ENCODE data around the gene PDXDC1. TPM values are rescaled to one million over a fixed set of nuclear protein-coding genes. Genes with fewer than 3 reads are reported as not detected.
"Not testable (repeated sequence)": the region's sequence is repeated elsewhere in the genome, so short reads cannot be mapped to it uniquely, and the experiment has no call there.

Gene PDXDC1
- total RNA-seq, 1 donor from 2014 or later, result 120 TPM

DNA sequence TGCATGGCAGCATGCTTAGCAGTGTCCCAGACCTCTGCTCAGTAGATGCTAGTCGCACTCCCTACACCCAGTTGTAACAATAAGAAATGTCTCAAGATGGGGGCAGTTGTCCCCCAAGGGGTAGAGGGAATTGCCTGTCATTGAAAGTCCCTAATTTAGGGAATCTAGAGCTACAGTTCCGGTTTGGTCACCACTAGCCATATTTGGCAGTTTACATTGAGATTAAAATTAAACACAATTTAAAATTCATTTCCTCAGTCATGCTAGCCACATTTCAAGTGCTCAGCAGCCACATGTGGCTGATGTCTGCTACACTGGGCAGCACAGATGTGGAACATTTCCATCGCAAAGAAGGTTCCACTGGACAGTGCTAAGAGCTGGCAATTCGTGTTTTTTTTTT lies 4.1 kb downstream of the PDXDC1 start:
- peak overlapping the region; percentile 69 for H3K27ac Mint-ChIP-seq (ENCODE audit: unreplicated experiment)

DNA sequence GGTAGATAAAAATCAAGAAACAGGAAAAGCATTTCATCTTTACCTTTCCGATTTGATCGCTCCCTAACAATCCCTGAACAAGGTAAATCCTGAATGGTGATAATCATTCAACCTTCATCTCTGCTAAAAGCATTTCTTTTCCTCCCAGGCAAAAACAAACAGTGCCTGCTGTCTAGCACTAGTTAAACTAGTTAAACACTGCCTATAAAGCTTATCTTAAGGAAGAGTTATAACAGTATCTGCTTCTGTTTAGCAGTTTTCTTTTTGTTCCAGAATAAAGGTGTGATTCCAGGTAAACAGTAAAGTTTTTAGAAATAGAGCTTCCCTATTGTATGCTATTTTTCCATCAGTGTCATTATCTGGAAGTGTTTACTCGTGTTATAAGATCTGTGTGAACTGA lies 6.4 kb downstream of the PDXDC1 start:
- not testable (repeated sequence) for H3K27ac Mint-ChIP-seq (ENCODE audit: unreplicated experiment); H3K27me3 Mint-ChIP-seq (ENCODE audit: low read depth); DNase-seq (ENCODE audit: low spot score); H3K9me3 Mint-ChIP-seq (ENCODE audit: low read depth); H3K36me3 Mint-ChIP-seq (ENCODE audit: low read depth); H3K4me3 Mint-ChIP-seq (ENCODE audit: unreplicated experiment)
- H3K4me1 Mint-ChIP-seq (ENCODE audit: low read depth), result peaks cover 60% of the 10 kb centered on the region

More for the DNA sequence above, 4.1 kb downstream of the PDXDC1 start:
- H3K4me1 Mint-ChIP-seq (ENCODE audit: low read depth), result peaks cover 60% of the 10 kb centered on the region
- not testable (repeated sequence) for H3K9me3 Mint-ChIP-seq (ENCODE audit: low read depth); H3K4me3 Mint-ChIP-seq (ENCODE audit: unreplicated experiment); H3K27me3 Mint-ChIP-seq (ENCODE audit: low read depth); DNase-seq (ENCODE audit: low spot score); H3K36me3 Mint-ChIP-seq (ENCODE audit: low read depth)

DNA sequence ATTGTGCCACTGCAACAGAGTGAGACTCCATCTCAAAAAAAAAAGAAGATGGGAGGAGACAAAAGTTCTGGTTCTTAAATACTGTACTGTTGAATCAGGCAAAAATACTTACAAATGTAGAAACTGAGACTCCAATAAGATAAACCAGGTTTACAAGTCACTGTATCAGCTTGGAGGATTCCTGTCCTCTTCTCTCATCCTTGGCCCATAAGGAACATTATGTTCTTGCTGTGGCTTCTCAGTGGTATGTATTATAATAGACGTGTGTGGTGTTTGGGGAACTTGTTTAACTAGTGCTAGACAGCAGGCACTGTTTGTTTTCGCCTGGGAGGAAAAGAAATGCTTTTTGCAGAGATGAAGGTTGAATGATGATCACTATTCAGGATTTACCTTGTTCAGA lies 7.7 kb downstream of the PDXDC1 start:
- not testable (repeated sequence) for H3K36me3 Mint-ChIP-seq (ENCODE audit: low read depth); DNase-seq (ENCODE audit: low spot score); H3K9me3 Mint-ChIP-seq (ENCODE audit: low read depth); H3K27me3 Mint-ChIP-seq (ENCODE audit: low read depth); H3K4me3 Mint-ChIP-seq (ENCODE audit: unreplicated experiment)
- Mint-ChIP-seq H3K27ac (ENCODE audit: unreplicated experiment) (peak overlapping the region; percentile 57), H3K4me1 (ENCODE audit: low read depth) (peaks cover 47% of the 10 kb centered on the region)

DNA sequence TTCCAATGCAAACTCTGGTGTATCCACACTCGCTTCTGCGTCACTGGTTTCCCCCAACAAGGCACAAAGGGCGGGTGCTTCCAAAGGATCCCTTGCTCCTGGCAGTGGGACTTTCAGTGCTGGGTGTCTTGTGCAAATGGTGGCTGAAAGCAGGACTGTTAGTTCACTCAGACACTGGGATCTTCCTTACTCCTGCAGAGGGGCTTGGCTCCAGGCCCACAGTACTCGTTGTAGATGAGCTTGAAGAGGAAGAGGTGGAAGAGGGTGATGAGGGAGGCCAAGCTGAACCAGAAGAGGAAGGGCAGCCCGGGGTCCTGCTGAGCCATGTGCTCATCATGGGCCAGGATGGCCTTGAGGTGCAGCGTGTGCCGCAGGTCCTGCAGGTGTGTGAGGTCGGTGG lies 13.3 kb downstream of the PDXDC1 start:
- not testable (repeated sequence) for H3K4me3 Mint-ChIP-seq (ENCODE audit: unreplicated experiment); DNase-seq (ENCODE audit: low spot score); H3K27ac Mint-ChIP-seq (ENCODE audit: unreplicated experiment); H3K27me3 Mint-ChIP-seq (ENCODE audit: low read depth); H3K9me3 Mint-ChIP-seq (ENCODE audit: low read depth)
- Mint-ChIP-seq H3K36me3 (ENCODE audit: low read depth) (peaks cover 22% of the 10 kb centered on the region), H3K4me1 (ENCODE audit: low read depth) (peaks cover 12% of the 10 kb centered on the region)

DNA sequence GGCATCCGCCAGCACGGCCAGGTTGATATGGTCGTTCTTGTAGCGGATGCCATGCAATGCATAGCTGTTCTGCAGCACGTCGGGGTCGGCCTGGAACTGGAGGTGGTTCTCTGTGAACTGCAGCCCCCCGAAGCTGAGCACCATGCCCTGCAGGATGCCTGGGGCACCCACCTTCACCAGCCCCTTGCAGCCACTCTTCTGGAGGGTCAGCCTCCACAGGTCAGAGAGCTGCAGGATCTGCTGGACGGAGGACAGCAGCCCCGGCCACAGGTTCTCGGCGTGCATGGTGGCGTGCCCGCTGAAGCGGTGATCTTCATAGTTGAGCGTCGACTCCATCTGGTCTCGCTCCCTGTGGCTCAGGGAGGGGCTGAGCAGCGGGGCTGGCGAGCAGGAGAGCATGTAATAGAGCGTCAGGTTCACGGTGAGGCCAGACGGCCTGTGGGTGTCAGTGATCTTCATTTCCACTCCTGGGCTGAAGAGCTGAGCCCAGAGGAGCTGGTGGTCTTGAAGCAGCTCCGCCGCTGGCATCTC lies 13.9 kb downstream of the PDXDC1 start:
- H3K27me3 Mint-ChIP-seq (ENCODE audit: low read depth), result not testable (repeated sequence)
- H3K27ac Mint-ChIP-seq (ENCODE audit: unreplicated experiment), result peak overlapping the region; percentile 19
- peaks cover 26% of the 10 kb centered on the region for H3K36me3 Mint-ChIP-seq (ENCODE audit: low read depth)

DNA sequence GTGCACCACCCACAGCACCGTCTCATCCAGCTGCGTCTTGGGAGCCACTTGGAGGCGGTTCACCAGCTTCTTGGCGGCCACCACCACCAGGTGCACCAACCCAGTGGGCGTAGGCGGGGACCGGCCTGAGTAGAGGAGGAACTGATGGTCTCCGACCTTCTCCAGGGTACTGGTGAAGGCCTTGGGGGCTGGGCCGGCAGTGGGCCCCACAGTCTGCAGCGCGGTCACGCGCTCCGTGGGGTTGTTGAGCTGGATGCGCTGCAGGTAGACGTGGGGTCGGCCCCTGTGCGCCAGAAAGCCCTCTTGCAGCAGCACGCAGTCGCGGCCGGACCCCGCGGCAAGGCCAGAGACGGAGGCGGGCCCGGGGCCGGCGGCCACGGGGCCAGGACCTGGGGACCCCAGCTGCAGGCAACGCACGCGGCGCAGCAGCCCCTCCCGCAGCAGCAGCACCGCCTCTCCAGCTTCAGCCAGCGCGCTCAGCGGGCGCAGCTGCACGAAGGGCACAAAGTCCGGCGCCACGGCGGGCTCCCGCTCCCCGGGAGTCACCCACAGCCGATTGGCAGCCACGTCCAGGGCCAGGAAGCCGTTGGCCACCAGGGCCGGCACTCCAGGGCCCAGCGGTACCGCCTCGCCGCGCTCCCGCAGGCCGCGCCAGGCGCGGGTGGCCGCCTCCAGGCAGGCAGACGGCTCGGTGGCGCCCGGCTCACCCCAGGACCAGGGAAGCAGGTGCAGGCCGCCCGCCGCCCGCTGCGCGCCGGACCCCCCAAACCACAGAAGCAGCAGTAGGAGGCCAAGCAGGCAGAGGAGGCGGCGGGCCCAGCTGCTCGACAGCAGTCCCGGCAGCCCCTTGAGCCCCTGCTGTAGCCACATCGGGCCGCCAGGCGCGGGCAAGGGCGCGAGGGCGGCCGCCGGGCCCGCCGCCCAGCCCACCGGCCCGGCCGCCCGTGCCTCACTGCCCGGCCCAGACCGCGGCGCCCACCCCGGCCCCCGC lies 14.8 kb downstream of the PDXDC1 start:
- peaks cover 28% of the 10 kb centered on the region for H3K36me3 Mint-ChIP-seq (ENCODE audit: low read depth)
- DNase-seq (ENCODE audit: low spot score), result peak; percentile 96
- not testable (repeated sequence) for H3K4me3 Mint-ChIP-seq (ENCODE audit: unreplicated experiment); H3K9me3 Mint-ChIP-seq (ENCODE audit: low read depth); H3K27me3 Mint-ChIP-seq (ENCODE audit: low read depth); H3K4me1 Mint-ChIP-seq (ENCODE audit: low read depth); H3K27ac Mint-ChIP-seq (ENCODE audit: unreplicated experiment)

More for the DNA sequence above, 13.9 kb downstream of the PDXDC1 start:
- not testable (repeated sequence) for H3K9me3 Mint-ChIP-seq (ENCODE audit: low read depth); H3K4me3 Mint-ChIP-seq (ENCODE audit: unreplicated experiment); DNase-seq (ENCODE audit: low spot score)
- H3K4me1 Mint-ChIP-seq (ENCODE audit: low read depth), result peaks cover 10% of the 10 kb centered on the region

DNA sequence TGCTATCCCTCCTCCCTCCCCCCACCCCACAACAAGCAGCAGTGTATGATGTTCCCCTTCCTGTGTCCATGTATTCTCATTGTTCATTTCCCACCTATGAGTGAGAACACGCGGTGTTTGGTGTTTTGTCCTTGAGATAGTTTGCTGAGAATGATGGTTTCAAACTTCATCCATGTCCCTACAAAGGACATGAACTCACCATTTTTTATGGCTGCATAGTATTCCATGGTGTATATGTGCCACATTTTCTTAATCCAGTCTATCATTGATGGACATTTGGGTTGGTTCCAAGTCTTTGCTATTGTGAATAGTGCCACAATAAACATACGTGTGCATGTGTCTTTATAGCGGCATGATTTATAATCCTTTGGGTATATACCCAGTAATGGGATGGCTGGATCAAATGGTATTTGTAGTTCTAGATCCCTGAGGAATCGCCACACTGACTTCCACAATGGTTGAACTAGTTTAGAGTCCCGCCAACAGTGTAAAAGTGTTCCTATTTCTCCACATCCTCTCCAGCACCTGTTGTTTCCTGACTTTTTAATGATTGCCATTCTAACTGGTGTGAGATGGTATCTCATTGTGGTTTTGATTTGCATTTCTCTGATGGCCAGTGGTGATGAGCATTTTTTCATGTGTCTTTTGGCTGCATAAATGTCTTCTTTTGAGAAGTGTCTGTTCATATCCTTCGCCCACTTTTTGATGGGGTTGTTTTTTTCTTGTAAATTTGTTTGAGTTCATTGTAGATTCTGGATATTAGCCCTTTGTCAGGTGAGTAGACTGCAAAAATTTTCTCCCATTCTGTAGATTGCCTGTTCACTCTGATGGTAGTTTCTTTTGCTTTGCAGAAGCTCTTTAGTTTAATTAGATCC lies 18.7 kb downstream of the PDXDC1 start:
- H3K27me3 Mint-ChIP-seq (ENCODE audit: low read depth); H3K4me3 Mint-ChIP-seq (ENCODE audit: unreplicated experiment); DNase-seq (ENCODE audit: low spot score); H3K27ac Mint-ChIP-seq (ENCODE audit: unreplicated experiment); H3K9me3 Mint-ChIP-seq (ENCODE audit: low read depth): not testable (repeated sequence)
- H3K4me1 Mint-ChIP-seq (ENCODE audit: low read depth), result peaks cover 26% of the 10 kb centered on the region
- peaks cover 20% of the 10 kb centered on the region for H3K36me3 Mint-ChIP-seq (ENCODE audit: low read depth)

DNA sequence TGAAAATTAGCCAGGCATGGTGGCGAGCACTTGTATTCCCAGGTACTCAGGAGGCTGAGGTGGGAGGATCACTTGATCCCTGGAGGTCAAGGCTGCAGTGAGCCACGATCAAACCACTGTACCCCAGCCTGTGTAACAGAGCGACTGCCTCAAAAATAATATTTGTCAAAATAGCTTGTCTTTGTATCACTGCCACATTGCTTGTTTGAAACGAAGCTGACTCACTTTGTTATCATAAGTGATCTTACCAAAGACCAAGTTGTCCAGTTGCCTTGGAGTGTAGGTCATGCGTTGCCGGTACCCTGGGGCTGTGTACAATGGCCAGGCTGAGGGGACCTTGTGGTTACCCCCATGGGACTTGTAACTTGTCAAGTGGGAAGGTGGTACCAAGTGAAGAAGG lies 21.9 kb downstream of the PDXDC1 start:
- H3K36me3 Mint-ChIP-seq (ENCODE audit: low read depth), result peaks cover 20% of the 10 kb centered on the region
- not testable (repeated sequence) for H3K9me3 Mint-ChIP-seq (ENCODE audit: low read depth); H3K27me3 Mint-ChIP-seq (ENCODE audit: low read depth); DNase-seq (ENCODE audit: low spot score); H3K4me3 Mint-ChIP-seq (ENCODE audit: unreplicated experiment)
- peak overlapping the region; percentile 80 for H3K27ac Mint-ChIP-seq (ENCODE audit: unreplicated experiment)
- H3K4me1 Mint-ChIP-seq (ENCODE audit: low read depth), result peaks cover 19% of the 10 kb centered on the region

DNA sequence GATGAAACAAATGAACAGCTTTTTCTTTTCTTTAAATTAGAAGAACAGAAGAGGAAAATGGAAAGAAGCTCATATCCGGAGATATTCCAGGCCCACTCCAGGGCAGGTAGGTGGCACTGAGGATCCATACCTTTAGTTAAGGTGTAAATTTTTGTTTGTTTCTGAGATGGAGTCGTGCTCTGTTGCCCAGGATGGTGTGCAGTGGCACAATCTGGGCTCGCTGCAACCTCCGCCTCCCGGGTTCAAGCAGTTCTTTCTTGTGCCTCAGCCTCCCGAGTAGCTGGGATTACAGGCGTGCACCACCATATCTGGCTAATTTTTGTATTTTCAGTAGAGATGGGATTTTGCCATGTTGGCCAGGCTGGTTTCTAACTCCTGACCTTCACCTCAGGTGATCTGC lies 23.5 kb downstream of the PDXDC1 start:
- not testable (repeated sequence) for H3K27ac Mint-ChIP-seq (ENCODE audit: unreplicated experiment); H3K9me3 Mint-ChIP-seq (ENCODE audit: low read depth); H3K27me3 Mint-ChIP-seq (ENCODE audit: low read depth); H3K4me3 Mint-ChIP-seq (ENCODE audit: unreplicated experiment)
- H3K4me1 Mint-ChIP-seq (ENCODE audit: low read depth), result peaks cover 19% of the 10 kb centered on the region
- H3K36me3 Mint-ChIP-seq (ENCODE audit: low read depth), result peaks cover 18% of the 10 kb centered on the region
- peak; percentile 70 for DNase-seq (ENCODE audit: low spot score)

DNA sequence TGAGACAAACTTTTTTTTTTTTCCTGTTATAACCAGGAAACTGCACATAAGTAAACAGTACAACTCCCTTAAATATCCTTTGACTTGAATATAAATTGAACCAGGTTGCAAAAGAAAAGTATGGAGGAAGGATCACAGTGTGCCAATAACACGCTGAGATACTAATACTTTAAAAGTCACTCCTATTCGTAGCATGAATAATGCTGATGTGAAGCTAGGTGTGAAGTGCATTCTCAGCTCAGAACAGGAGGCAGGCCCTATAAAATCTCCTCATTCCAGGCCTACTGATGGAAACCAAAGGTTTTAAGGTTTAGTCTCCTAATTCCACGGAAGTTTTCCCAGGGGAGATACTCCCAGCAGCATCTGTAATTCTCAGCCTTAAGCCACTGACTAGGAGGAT lies 25.0 kb downstream of the PDXDC1 start:
- H3K27me3 Mint-ChIP-seq (ENCODE audit: low read depth); H3K27ac Mint-ChIP-seq (ENCODE audit: unreplicated experiment); H3K4me3 Mint-ChIP-seq (ENCODE audit: unreplicated experiment); DNase-seq (ENCODE audit: low spot score); H3K9me3 Mint-ChIP-seq (ENCODE audit: low read depth): not testable (repeated sequence)
- Mint-ChIP-seq H3K36me3 (ENCODE audit: low read depth) (peaks cover 19% of the 10 kb centered on the region), H3K4me1 (ENCODE audit: low read depth) (peaks cover 19% of the 10 kb centered on the region)

DNA sequence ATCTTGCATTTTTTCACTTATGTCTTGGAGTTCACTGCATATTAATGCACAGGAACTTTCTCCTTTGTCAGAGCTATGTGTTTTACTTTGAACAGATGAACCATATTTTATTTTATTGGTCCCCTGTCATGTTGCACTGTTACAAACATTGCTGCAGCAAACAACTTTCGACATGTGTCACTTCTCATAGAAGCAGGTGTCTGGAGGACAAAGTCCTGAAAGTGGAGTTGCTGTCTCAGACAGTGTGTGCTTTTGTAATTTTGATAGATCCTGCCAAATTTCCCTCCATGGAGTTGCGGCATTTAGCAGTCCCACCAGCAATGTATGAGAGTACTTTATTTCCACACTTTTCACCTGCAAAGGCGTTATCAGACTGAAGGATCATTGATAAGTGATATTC lies 27.6 kb downstream of the PDXDC1 start:
- not testable (repeated sequence) for H3K4me1 Mint-ChIP-seq (ENCODE audit: low read depth); DNase-seq (ENCODE audit: low spot score); H3K27me3 Mint-ChIP-seq (ENCODE audit: low read depth); H3K27ac Mint-ChIP-seq (ENCODE audit: unreplicated experiment); H3K9me3 Mint-ChIP-seq (ENCODE audit: low read depth); H3K4me3 Mint-ChIP-seq (ENCODE audit: unreplicated experiment)
- peaks cover 29% of the 10 kb centered on the region for H3K36me3 Mint-ChIP-seq (ENCODE audit: low read depth)

Measured in chondrocyte (in vitro differentiated cells).